Islet of Langerhans (tissue), 1 donor: Measurements from ENCODE around the gene RC3H2.

ENCODE experiments used
- FAIRE-seq: peaks from one replicate; lab custom pipeline; 2011; peaks lifted over from hg19 to GRCh38; lab: Jason Lieb, UNC

Gene RC3H2

GRCh38 chr9:122806661-122807060 is 98.5 kb downstream of the RC3H2 start:
- FAIRE-seq: no peak

- no peak for FAIRE-seq
Observed at GRCh38 chr9:122800066-122801060, 104.8 kb downstream of the RC3H2 start, which contains the start of gene OR1K1. Gene OR1K1 (plus strand): TSS chr9:122800123. CDS start chr9:122800123, 0 bp downstream.

GRCh38 chr9:122797316-122798063 is 107.7 kb downstream of the RC3H2 start:
- FAIRE-seq: no peak
